Activated CD4-positive, alpha-beta memory T cell treated with anti-CD3 and anti-CD28 coated beads, Interleukin-2, amount 10 ng/mL, durations not matched to agents 7 days and 5 days (primary cell): ENCODE results near the gene COG5. TPM values are rescaled to one million over a fixed set of nuclear protein-coding genes. Genes with fewer than 3 reads are reported as not detected.
"Not testable (repeated sequence)": the region's sequence is repeated elsewhere in the genome, so short reads cannot be mapped to it uniquely, and the experiment has no call there.

ENCODE experiments used
- CTCF ChIA-PET: fragments of 350-600 bp; sonication (Branson Sonifier 250); formaldehyde crosslinking; loops from one replicate; lab custom pipeline; 2021; ENCODE audit warnings: antibody characterized with exemption, inconsistent platforms; lab: Charles Lee
- POLR2A ChIA-PET: fragments of 350-600 bp; sonication (Branson Sonifier 250); formaldehyde crosslinking; loops from one replicate; lab custom pipeline; 2021; ENCODE audit warnings: antibody characterized with exemption; lab: Charles Lee
- DNase-seq: peaks from one replicate; pipeline ENCODE4 v3.0.0-alpha.2; 2020
- H3K27ac Mint-ChIP-seq: one replicate; pipeline ENCODE4 v1.8.0; 2021; ENCODE audit warnings: mild to moderate bottlenecking, mixed read lengths
- H3K27me3 Mint-ChIP-seq: one replicate; pipeline ENCODE4 v1.8.0; 2021; ENCODE audit warnings: mixed read lengths
- H3K36me3 Mint-ChIP-seq: one replicate; pipeline ENCODE4 v1.8.0; 2021; ENCODE audit warnings: low read depth, mixed read lengths
- H3K4me1 Mint-ChIP-seq: one replicate; pipeline ENCODE4 v1.8.0; 2021; ENCODE audit warnings: mixed read lengths
- H3K4me3 Mint-ChIP-seq: one replicate; pipeline ENCODE4 v1.8.0; 2021; ENCODE audit warnings: mild to moderate bottlenecking, mixed read lengths
- H3K9me3 Mint-ChIP-seq: one replicate; pipeline ENCODE4 v1.8.0; 2021; ENCODE audit warnings: mixed read lengths
- total RNA-seq, 2 experiments: library from RNA; stranded (reverse); gene quantifications; one replicate each; pipeline ENCODE4 v1.2.3, GENCODE V29; 2021

Gene COG5
- total RNA-seq, 2 experiments from 2014 or later = 40.1 to 45.3 TPM

- H3K9me3 Mint-ChIP-seq = no peaks in the 10 kb centered on the region
- ChIA-PET CTCF (no interaction called here), POLR2A (no interaction called here)
- H3K27ac Mint-ChIP-seq = no peak overlapping the region
- H3K4me3 Mint-ChIP-seq = no peak overlapping the region
- H3K27me3 Mint-ChIP-seq = peaks cover 7% of the 10 kb centered on the region
- H3K4me1 Mint-ChIP-seq = peaks cover 6% of the 10 kb centered on the region
- DNase-seq = no peak
- no peaks in the 10 kb centered on the region for H3K36me3 Mint-ChIP-seq
Observed at GRCh38 chr7:107162475-107162874, 401.2 kb downstream of the COG5 start.

GRCh38 chr7:107161415-107161814 is 402.3 kb downstream of the COG5 start:
- Mint-ChIP-seq H3K36me3 (no peaks in the 10 kb centered on the region), H3K4me1 (peaks cover 3% of the 10 kb centered on the region), H3K27me3 (peaks cover 7% of the 10 kb centered on the region), H3K27ac (no peak overlapping the region), H3K4me3 (no peak overlapping the region), H3K9me3 (no peaks in the 10 kb centered on the region)
- ChIA-PET CTCF (no interaction called here), POLR2A (no interaction called here)
- DNase-seq = no peak

- no peak for DNase-seq
- H3K9me3 Mint-ChIP-seq = no peaks in the 10 kb centered on the region
- no peaks in the 10 kb centered on the region for H3K4me1 Mint-ChIP-seq
- H3K36me3 Mint-ChIP-seq = no peaks in the 10 kb centered on the region
- no peak overlapping the region for H3K27ac Mint-ChIP-seq
- POLR2A ChIA-PET = no interaction called here
- CTCF ChIA-PET = no interaction called here
- no peak overlapping the region for H3K4me3 Mint-ChIP-seq
- H3K27me3 Mint-ChIP-seq = peaks cover 9% of the 10 kb centered on the region
Observed at GRCh38 chr7:107160389-107160788, 403.3 kb downstream of the COG5 start.

- no peaks in the 10 kb centered on the region for H3K9me3 Mint-ChIP-seq
- DNase-seq = no peak
- ChIA-PET CTCF (no interaction called here), POLR2A (no interaction called here)
- peaks cover 3% of the 10 kb centered on the region for H3K27me3 Mint-ChIP-seq
- no peaks in the 10 kb centered on the region for H3K36me3 Mint-ChIP-seq
- no peak overlapping the region for H3K4me3 Mint-ChIP-seq
- no peaks in the 10 kb centered on the region for H3K4me1 Mint-ChIP-seq
- H3K27ac Mint-ChIP-seq = no peak overlapping the region
Observed at GRCh38 chr7:107158028-107158427, 405.7 kb downstream of the COG5 start.

GRCh38 chr7:107157091-107157490 is 406.6 kb downstream of the COG5 start:
- DNase-seq = no peak
- Mint-ChIP-seq H3K9me3 (no peaks in the 10 kb centered on the region), H3K27ac (no peak overlapping the region), H3K4me3 (no peak overlapping the region), H3K4me1 (no peaks in the 10 kb centered on the region), H3K36me3 (no peaks in the 10 kb centered on the region), H3K27me3 (peaks cover 3% of the 10 kb centered on the region)
- POLR2A ChIA-PET = interaction anchor here (1.4 kb wide), 1 partner anchor 11 kb away, joined by 3 read pairs; the partner anchor contains the start of gene HBP1
- CTCF ChIA-PET = interaction anchor here (1.0 kb wide), 1 partner anchor 10 kb away, joined by 3 read pairs; no protein-coding TSS in a partner anchor

GRCh38 chr7:107155726-107156125 is 408.0 kb downstream of the COG5 start:
- H3K27me3 Mint-ChIP-seq, H3K36me3 Mint-ChIP-seq, DNase-seq, H3K4me1 Mint-ChIP-seq, H3K4me3 Mint-ChIP-seq, CTCF ChIA-PET, H3K9me3 Mint-ChIP-seq, H3K27ac Mint-ChIP-seq: not testable (repeated sequence)
- POLR2A ChIA-PET = interaction anchor here (1.4 kb wide), 1 partner anchor 13 kb away, joined by 3 read pairs; the partner anchor contains the start of gene HBP1

- Mint-ChIP-seq H3K27ac (no peak overlapping the region), H3K36me3 (no peaks in the 10 kb centered on the region), H3K9me3 (no peaks in the 10 kb centered on the region), H3K4me1 (no peaks in the 10 kb centered on the region), H3K27me3 (peaks cover 3% of the 10 kb centered on the region), H3K4me3 (no peak overlapping the region)
- no peak for DNase-seq
- POLR2A ChIA-PET = no interaction called here
- CTCF ChIA-PET = no interaction called here
Observed at GRCh38 chr7:107154826-107155225, 408.9 kb downstream of the COG5 start.

GRCh38 chr7:107152011-107152410 is 411.7 kb downstream of the COG5 start:
- CTCF ChIA-PET = interaction anchor here (0.8 to 6.3 kb wide), 5 partner anchors 13 to 359 kb away, joined by 3 to 45 read pairs (median 10); partner anchors contain the start of gene HBP1
- Mint-ChIP-seq H3K36me3 (no peaks in the 10 kb centered on the region), H3K4me1 (peaks cover 2% of the 10 kb centered on the region), H3K27me3 (peaks cover 3% of the 10 kb centered on the region), H3K4me3 (no peak overlapping the region), H3K9me3 (no peaks in the 10 kb centered on the region), H3K27ac (no peak overlapping the region)
- POLR2A ChIA-PET = interaction anchor here (1.6 to 1.9 kb wide), 2 partner anchors 17 to 21 kb away, joined by 4 to 17 read pairs; partner anchors contain the start of gene HBP1
- no peak for DNase-seq

Other genes starting within 250 kb of the COG5 start
- not detected for gene GPR22, start 93.9 kb downstream of the COG5 start, total RNA-seq
- 1 to 10 TPM; 8.1 to 8.9 TPM for gene DUS4L, start 51 bp upstream of the COG5 start, total RNA-seq
- 10 to 100 TPM; 49.1 to 52.5 TPM for gene BCAP29, start 16.3 kb upstream of the COG5 start, total RNA-seq
- gene SLC26A4, start 96.9 kb upstream of the COG5 start, total RNA-seq = 10 to 100 TPM; 10.9 to 12.2 TPM
- 10 to 100 TPM; 44.0 to 50.5 TPM for gene CBLL1, start 180.2 kb upstream of the COG5 start, total RNA-seq
- not detected for gene SLC26A3, start 239.3 kb upstream of the COG5 start, total RNA-seq